A549 (cell line): ENCODE data around the gene KIAA0513.

Experiments
- BHLHE40 ChIP-seq: IDR thresholded peaks from 2 replicates; pipeline ENCODE4 v1.6.1; 2012; ENCODE audit warnings: low read depth, low read length, inconsistent platforms
- POLR2A ChIP-seq: IDR thresholded peaks from 2 replicates; pipeline ENCODE4 v1.6.1; 2012; ENCODE audit warnings: mild to moderate bottlenecking, low read length
- REST ChIP-seq: fragments of 200-600 bp; sonication (generic); IDR thresholded peaks from 2 replicates; pipeline ENCODE4 v1.6.1; 2016; ENCODE audit warnings: antibody characterized with exemption, mild to moderate bottlenecking, moderate library complexity
- TF ChIP-seq, protein P1 (sequence below): fragments of >200 bp; sonication (Bioruptor Twin); formaldehyde crosslinking; IDR thresholded peaks from 3 replicates; pipeline ENCODE4 v1.5.1; 2016

DNA sequence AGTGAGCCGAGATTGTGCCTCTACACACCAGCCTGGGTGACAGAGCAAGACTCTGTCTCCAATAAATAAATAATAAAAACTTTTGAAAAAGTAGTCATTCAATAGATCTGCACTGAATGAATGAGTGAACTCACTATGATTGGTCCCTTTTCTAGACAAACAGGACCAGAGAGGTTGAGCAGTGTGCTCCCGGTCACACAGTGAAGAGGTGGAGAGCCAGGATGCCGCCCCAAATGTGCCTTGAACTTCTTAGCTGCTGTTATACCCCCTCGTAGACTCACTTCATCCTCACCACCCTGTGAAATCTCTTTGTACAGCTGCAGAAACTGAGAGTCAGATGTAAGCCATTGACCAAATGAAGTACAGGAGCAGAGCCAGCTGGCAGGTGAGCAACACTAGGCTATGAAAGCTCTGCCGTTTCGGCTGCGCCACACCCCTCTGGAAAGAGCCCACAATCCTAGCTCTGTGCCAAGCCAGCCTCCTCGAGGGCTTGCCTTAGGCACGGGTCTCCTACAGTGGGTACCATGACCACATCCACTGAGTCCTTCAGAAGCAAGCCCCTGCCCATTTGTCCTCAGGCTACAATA is 7.8 kb upstream of the KIAA0513 start:
- TF ChIP-seq POLR2A (no peak), REST (no peak), BHLHE40 (no peak)
- TF ChIP-seq, protein P1, sequence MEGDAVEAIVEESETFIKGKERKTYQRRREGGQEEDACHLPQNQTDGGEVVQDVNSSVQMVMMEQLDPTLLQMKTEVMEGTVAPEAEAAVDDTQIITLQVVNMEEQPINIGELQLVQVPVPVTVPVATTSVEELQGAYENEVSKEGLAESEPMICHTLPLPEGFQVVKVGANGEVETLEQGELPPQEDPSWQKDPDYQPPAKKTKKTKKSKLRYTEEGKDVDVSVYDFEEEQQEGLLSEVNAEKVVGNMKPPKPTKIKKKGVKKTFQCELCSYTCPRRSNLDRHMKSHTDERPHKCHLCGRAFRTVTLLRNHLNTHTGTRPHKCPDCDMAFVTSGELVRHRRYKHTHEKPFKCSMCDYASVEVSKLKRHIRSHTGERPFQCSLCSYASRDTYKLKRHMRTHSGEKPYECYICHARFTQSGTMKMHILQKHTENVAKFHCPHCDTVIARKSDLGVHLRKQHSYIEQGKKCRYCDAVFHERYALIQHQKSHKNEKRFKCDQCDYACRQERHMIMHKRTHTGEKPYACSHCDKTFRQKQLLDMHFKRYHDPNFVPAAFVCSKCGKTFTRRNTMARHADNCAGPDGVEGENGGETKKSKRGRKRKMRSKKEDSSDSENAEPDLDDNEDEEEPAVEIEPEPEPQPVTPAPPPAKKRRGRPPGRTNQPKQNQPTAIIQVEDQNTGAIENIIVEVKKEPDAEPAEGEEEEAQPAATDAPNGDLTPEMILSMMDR, result no peak
